Ecto neural progenitor cell (in vitro differentiated cells): Measurements from ENCODE around the gene GPC5.

Experiments
- DNase-seq: peaks from one replicate; pipeline ENCODE4 v3.0.0-alpha.2; 2018; ENCODE audit warnings: low spot score

GPC5 gene

GRCh38 chr13:91539286-91540157 is 141.1 kb downstream of the GPC5 start:
- no peak for DNase-seq

DNA sequence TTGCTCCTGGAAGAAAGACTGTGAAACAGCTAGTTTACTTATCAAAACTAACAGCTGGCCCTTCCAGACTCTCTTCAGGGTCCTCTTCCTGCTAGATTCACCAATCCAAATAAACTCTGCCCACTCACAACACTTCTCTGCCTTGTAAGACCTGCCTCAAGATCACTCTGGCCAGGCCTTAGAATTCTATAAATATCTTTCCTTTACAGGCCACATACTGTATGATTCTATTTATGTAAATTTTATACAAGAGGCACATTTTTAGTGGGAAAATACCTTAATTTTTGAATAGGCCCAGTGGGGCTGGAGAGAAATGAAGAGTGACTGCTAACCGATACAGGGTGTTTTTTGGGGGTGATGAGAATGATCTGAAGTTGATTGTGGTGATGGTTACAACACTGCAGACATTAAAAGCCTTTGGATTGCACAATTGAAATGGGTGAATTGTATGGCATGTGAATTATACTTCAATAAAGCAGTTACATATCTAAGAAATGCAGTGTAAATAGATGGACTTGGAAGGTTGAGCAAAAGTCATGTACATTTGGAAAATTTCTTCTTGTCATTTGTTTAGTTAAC is 141.8 kb downstream of the GPC5 start:
- DNase-seq, result no peak

DNA sequence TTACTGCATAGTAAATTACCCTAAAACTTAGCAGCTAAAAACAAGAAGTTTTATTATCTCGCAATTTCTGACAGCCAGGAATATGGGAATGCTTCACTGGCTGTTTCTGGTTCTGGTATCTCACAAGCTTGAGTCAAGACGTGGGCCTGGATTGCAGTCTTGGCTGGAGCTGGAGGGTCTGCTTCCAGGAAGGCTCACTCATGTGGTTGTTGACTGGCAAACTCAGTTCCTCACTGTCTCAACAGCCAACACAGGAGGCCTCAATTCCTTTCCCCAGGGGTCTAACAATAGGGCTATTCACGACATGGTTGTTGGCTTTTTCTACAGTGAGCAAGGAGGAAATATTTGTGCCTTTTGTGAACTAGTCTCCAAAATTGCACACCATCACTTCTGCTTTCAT is 146.3 kb downstream of the GPC5 start:
- peak; percentile 50 for DNase-seq

DNA sequence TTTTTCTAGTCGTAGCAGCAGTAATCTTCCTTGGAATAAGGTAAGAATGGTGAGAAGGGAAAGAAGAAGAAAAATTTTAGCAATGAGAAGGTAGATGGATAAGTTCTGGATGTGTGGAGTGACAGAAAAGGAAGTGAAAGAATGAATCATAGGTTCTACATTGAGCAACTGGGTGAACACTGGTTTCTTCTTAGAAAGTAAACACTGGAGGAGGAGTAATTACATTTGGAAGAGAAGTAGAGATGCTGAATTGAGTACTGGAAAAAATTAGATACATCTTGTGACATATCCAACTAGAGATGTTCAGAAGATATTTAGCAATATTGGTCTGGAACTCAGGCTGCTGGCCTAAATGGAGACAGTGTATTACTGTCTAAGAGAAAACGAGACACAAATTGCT is 148.5 kb downstream of the GPC5 start:
- DNase-seq, result no peak

GRCh38 chr13:91553584-91553983 is 155.2 kb downstream of the GPC5 start:
- DNase-seq, result no peak

DNA sequence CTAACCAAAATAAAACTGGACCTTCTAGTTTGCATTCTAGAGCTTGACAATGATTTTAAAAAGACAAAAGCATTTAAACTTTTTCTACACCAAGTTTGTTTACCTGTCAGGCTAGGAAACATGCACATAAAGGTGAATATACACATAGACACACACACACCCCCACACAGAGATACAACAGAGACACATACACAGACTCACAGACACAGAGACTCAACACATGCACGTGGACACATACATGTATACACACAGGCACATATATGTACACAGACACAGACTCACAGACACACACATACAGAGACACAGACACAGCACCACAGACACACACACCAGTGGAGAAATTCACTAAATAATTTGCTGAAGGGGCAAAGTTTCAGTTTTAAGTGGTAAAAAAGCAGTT is 155.7 kb downstream of the GPC5 start:
- no peak for DNase-seq

- no peak for DNase-seq
Measured at GRCh38 chr13:91557328-91558090, 159.1 kb downstream of the GPC5 start.

- DNase-seq, result no peak
Measured at GRCh38 chr13:91563799-91564198, 165.4 kb downstream of the GPC5 start.

DNA sequence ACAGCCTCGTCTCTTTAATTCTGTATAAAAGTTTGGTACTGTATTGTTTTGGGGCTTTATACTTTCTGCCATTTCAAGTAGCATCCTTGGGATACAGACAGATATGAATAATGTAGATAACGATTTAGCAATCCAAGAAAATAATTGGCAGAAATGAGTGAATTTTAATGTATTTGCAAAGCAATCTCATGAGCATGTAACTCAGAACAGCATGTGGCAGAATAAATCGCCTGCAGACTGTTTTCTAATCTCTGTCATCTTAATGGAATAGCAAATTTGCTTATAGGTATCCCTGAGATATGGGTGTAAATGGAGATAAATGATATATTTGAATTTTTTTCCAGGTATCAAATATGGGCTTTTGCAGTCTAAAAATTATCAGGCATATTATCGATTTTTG is 166.0 kb downstream of the GPC5 start:
- no peak for DNase-seq

- no peak for DNase-seq
Measured at GRCh38 chr13:91565296-91565695, 166.9 kb downstream of the GPC5 start.

- no peak for DNase-seq
Measured at GRCh38 chr13:91567485-91568207, 169.2 kb downstream of the GPC5 start.

- DNase-seq, result no peak
Measured at GRCh38 chr13:91571681-91572080, 173.3 kb downstream of the GPC5 start.

DNA sequence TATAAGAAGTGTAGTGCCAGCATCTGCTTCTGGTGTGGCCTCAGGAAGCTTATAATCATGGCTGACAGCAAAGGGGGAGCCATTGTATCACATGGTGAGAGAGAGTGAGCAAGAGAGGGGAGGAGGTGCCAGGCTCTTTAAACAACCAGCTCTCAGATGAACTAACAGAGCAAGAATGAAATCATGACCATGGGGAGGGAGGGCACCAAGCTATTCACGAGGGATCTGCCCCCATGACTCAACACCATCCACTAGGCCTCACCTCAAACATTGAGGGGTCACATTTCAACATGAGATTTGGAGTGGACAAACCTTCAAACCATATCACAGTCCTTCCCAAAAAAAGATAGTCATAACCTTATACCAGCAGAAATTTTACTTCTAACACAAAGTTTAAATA is 174.0 kb downstream of the GPC5 start:
- DNase-seq, result no peak

- no peak for DNase-seq
Measured at GRCh38 chr13:91572944-91573598, 174.7 kb downstream of the GPC5 start.

DNA sequence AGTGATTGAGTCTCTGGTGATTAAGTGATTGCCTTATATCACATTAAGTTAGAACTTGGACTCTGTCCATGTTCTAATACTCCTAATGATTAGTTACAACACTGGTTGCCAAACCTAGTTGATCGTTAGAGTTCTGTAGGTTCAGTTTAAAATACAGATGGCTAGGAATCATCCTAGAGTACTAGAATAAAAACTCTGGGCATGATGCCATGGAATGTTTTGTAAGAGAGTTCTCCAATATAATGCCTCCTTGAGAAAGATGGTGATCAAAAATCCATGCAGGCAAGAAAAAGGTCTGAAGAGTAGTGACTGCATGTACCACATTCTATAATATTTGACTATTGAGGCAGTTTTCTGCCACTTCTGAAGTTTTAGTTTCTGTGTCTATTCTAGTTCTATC is 176.3 kb downstream of the GPC5 start:
- no peak for DNase-seq

DNA sequence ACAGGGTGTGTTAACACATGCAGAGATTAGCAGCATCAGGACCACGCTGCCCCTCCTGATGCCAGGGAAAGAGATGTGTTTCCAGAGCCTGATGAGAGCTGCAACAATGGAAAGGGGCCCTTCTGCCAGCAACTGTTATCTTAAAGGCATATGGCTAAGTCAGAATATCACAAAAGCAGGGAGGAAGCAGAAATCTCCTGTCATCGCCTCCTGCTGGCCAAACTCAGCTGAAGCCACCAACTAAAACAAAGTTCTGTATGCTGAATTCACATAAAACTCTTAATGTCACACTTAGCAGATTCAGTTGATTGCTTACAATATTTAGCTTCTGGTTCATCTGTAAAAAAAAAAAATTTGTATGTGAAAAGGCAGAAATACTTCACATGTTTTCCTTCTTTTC is 178.2 kb downstream of the GPC5 start:
- peak; percentile 53 for DNase-seq

DNA sequence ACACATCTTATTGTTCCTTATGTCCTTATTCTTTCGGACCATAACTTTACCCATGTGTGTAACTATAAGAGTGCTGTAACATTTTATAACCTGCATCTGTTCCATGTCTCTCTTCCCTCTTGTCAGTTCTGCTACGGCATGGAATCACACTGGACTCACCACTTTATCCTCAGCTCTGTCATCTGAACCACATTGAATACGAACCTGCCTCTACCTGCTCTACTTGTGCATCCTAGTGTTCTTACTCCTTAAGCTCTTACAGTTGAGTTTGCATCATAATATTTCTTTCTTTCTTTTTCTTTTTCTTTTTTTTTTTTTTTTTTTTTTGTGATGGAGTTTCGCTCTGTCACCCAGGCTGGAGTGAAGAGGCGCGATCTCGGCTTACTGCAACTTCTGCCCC is 180.9 kb downstream of the GPC5 start:
- no peak for DNase-seq

DNA sequence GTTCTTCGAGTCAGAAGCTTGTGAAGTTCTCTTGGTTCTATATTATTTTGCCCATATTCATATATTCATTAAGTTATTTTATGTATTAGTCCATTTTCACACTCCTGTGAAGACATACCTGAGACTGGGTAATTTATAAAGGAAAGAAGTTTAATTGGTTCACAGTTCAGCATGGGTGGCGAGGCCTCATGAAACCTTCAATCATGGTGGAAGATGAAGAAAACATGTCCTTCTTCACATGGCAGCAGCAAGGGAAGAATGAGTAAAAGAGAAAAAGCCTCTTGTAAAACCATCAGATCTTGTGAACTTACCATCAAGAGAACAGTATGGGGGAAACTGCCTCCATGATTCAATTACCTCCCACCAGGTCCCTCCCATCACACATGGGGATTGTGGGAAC is 182.3 kb downstream of the GPC5 start:
- no peak for DNase-seq

GRCh38 chr13:91586609-91587008 is 188.2 kb downstream of the GPC5 start:
- no peak for DNase-seq

DNA sequence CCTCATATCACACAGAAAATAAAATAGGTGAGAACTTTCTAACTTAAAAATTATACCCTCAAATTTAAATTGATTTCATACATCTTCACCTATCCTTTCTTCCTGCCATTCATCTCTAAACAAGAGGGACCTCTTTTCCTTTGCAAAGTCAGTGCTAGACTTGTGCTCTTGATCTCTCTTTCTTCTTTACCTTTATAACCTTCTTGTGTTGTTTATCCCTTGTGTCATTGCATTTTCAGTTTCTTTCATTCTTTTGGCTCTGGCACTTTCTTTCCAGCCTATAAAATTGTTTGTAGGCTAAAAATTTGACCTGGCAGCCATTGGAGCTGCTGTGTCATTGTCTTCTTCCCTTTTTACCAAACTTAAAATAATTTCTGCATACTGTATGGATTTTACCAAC is 190.1 kb downstream of the GPC5 start:
- DNase-seq, result no peak

- DNase-seq, result no peak
Measured at GRCh38 chr13:91592056-91593014, 193.9 kb downstream of the GPC5 start.
